ENCODE data around the gene PDK2.

PDK2 gene

GRCh38 chr17:50135316-50136095, 40.4 kb downstream of the PDK2 start:
- no peak for DNase-seq (ENCODE audit: low read depth, low spot score)

DNA sequence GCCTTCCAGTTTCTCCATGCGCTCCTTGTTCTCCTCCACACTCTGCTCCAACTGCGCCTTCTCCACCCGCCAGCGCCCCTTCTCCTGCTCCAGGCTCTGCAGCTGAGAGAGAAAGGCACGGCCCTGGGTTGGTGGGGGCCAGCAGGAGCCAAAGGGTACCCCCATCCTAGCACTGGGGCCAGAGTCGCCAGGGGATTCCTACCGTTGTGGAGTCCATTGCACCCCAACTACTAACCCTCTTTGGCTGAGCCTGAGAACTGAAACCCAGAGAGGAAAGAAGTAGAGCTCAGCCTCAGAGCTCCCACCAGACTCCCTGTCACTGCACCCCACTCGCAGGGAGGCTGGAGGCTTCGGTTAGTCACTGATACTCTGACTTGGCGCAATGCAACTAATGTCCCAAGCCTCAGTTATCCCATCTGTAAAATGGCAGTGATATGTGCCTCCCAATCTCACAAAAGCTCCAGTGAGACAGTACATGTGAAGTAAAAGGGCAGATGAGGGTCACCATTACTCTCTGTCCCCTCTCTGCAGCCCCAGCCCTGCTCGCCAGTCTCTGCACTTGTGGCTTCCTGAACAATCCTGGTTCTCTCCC, 41.0 kb downstream of the PDK2 start:
- no peak for DNase-seq (ENCODE audit: low read depth, low spot score)

DNA sequence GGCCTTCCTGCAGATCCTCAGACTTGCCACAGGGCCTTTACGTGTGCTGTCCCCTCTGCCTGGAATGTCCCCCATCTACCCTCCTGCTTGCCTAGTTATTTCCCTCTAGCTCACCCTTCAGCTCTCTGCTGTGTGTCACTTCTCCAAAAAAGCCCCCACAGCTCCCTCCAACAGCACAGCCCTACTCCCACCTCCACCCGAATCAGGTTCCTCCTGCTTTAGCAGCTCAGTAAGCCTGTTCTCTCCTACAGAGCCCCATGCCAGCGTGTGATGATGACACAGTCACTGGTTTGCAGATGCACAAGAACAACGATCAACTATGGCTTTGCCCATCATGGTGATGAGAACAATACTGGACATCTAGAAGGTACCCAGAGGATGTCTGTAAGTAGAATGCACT, 41.9 kb downstream of the PDK2 start:
- no peak for DNase-seq (ENCODE audit: low read depth, low spot score)

- no peak for DNase-seq (ENCODE audit: low read depth, low spot score)
Measured at GRCh38 chr17:50139185-50139783, 44.1 kb downstream of the PDK2 start.

- peak; percentile 64 for DNase-seq (ENCODE audit: low read depth, low spot score)
Measured at GRCh38 chr17:50139950-50140885, 45.1 kb downstream of the PDK2 start.

DNA sequence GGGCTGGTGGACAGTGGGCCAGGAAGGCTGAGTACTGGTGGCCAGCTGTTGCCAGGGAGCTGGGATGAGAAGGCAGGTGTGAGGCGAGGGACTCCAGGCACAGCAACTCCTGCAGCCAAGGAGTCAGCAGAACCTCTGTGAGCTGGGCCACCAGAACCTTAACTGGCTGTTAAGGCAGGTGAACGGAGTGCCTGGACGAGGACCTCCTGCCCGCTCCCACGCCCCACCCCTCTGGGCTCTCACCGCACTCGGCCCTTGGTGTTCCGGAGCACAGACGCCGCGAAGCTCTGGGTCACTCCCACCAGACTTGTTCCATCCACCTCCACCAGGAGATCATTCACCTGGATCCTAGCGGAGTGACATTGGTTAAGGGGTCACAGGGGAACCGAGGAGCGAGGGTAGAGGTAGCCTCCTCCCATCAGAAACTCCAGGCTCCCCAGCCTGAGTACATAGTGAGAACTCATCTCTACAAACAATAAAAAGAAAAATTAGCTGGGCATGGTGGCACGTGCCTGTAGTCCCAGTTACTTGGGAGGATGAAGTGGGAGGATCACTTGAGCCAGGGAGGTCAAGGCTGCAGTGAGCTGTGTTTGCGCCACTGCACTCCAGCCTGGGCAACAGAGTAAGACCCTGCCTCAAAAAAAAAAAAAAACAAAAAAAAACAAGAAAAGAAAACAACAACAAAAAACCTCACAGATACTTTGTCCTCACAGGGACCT, 46.0 kb downstream of the PDK2 start:
- no peak for DNase-seq (ENCODE audit: low read depth, low spot score)

DNA sequence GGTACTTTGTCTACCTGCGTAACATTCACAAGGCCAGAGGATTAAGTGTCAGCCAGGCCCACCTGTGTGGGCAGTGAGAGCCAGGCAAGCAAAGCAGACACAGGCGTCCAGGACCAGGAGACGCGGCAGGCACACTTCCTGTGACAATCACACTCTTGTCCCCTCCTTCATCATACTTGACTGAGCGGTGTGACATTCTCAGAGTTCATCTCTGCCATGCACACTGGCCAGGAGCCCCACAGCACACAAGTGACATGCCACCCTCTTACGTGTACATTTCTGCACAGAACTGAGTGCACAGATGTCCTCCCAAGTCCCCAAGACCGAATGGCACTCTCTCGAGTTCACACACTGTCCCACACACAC, 46.6 kb downstream of the PDK2 start:
- no peak for DNase-seq (ENCODE audit: low read depth, low spot score)

DNA sequence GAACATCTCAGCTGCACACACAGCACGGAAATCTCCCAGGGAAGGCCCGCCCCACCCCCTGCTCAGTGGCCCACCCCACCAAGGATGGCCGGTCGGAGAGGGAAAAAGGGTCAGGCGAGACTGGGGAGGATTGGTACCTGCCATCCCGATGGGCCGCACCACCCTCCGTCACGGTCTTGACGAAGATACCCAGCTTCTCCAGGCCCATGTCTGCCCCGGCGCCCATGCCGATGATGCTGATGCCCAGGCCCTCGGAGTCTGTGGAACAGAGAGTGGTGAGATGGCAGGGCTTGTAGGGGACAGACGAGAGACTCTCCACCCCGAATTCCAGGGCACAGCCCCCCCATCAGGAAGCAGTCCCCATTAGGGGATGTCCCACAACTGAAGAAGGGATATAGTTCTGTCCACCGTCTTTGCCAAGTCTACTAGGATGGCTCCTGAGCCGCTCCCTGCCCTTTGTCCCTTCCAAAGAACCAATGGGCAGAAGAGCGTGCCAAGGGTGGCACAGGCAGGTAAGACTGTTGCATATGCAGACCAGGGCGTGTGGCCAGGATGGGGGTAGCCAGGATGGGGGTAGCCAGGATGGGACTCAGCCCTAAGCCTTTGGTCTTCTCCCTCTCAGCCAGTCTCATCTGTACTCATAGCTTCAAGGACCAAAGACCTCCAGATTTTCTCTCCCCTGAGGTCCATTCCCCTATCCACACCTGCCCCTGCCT, 48.5 kb downstream of the PDK2 start:
- no peak for DNase-seq (ENCODE audit: low read depth, low spot score)

- DNase-seq (ENCODE audit: low read depth, low spot score), result no peak
Measured at GRCh38 chr17:50144355-50144754, 49.2 kb downstream of the PDK2 start.

DNA sequence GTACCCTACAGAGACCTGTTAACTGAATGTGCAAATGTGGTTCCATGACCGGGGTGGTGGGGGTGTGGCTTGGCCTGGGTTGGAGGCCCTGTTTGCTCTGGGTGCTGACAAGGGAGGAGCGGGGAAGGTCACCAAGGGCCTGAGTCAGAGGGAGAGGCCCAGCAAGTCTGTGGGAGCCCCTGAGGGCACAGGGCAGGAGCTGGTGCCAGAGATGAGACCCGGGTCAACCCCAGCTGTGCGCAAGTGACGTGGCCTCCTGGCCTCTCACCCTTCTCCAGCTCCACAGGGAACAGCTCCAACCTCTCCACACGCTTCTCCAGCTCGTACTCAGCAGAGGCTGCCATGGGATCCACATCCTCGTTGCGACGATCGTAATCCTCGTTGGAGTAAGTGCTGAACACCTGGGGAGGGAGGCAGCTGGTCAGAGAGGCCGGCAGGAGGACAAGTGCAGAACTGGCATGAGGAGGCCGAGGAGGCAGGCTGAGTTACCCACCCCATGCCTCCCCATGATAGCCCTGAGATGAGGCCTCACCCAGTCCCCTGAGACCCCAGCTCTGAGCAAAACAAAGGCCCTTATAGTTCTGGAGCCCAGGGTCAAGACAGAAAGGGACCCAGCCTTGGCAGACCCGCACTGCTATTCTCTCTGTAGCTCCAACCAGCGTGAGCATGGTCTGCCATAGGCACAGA, 49.8 kb downstream of the PDK2 start:
- no peak for DNase-seq (ENCODE audit: low read depth, low spot score)

GRCh38 chr17:50145532-50146229, 50.5 kb downstream of the PDK2 start:
- DNase-seq (ENCODE audit: low read depth, low spot score), result no peak

DNA sequence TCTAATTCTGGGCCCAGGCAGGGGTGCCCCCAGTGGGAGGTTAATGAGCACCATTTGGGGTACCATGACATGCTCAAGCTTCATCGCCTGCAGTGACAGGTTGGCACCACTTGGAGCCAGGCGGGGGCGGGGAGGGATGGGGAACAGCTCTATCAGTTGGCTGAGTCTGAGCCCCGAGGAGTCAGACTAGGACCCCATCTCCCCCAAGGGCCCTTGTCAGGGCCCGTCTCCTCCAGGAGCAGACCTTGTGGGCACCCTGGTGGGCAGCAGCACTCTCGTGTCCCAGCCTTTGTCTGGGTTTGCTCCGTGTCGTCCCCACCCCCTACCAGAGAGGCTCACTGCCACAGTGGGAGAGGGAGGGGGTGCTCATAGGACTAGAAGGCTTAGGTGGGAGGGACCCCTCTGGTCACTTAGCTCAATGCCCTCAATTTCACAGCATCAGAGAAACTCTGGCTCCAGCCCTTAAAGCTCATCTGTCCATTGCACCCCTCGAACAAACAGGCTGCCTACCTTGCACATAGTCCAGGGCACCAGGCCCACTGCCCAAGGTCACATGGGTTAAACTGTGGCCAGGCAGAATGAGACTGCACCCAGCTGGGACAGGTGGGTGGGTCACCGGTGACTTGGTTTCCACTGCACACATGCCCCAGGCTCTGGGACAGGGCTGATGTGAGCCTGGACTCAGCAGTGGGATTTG, 51.2 kb downstream of the PDK2 start:
- no peak for DNase-seq (ENCODE audit: low read depth, low spot score)

GRCh38 chr17:50146927-50147665, 51.9 kb downstream of the PDK2 start:
- no peak for DNase-seq (ENCODE audit: low read depth, low spot score)

- DNase-seq (ENCODE audit: low read depth, low spot score), result no peak
Measured at GRCh38 chr17:50147841-50148225, 52.7 kb downstream of the PDK2 start.

- peak; percentile 54 for DNase-seq (ENCODE audit: low read depth, low spot score)
Measured at GRCh38 chr17:50148226-50149090, 53.3 kb downstream of the PDK2 start.

DNA sequence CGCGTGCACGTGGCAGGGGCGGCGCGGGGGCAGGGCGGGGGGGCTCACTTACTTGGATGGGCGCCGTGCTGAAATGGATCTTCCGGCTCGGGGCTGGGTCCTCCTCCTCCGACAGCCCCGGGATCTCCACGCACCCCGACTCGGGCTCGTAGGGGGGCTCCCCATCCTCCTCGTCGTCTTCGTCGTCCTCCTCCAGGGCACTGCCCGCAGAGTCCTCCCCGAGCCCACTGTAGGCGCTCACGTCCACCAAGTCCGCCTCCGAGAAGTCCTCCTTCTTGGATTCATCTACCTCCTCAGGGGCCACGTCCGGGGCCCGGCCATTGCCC, 53.9 kb downstream of the PDK2 start:
- no peak for DNase-seq (ENCODE audit: low read depth, low spot score)
